ENCODE data around the gene SSH3.

SSH3 gene

DNA sequence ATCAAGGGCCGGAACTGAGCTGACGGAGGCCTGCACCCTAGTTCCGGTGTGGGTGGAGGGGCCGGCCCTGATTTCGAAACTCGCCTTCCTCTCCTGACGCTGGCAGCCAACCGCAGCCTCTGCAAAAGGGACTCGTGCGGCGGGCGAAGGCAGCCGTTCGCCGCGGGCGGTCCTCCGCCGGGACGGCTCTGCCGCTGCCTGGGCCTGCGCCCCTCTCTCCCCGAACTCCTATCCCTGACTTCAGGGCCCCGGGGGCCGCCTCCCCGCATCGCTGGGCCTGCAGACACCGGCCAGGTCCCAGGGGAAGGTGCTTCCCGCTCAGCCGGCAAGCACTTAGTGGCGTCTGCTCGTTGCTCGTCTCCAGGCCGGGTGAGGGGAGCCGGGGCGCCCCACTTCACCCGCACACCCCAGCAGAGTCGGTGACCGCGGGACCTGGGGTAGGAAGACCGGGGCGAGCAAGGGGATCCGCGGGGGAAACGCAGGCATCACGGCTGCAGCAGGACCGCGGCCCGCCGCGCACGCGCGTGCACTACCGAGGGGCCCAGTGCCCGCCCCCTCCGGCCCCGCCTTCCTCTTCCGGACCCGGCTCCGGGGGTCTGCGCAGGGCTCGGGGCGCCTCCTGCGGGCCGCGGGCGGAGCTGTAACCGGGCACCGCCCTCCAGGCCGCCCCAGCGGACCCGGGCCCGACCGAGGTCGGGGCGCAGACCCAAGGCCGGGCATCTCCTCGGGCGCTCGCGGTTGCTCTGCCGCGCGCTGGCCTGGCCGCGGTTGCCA is 14.7 kb upstream of the SSH3 start:
- H3K9me3 Mint-ChIP-seq, result no peaks in the 10 kb centered on the region
- H3K36me3 Mint-ChIP-seq (ENCODE audit: low read depth), result peaks cover 86% of the 10 kb centered on the region
- H3K27me3 Mint-ChIP-seq, result no peaks in the 10 kb centered on the region
- peak overlapping the region; percentile 98 for H3K27ac Mint-ChIP-seq
- H3K4me1 Mint-ChIP-seq (ENCODE audit: low read depth), result peaks cover 86% of the 10 kb centered on the region
- intact Hi-C loops (cut with micrococcal nuclease), result loop anchor here (1.0 to 10.0 kb wide), 5 partner anchors 11 to 216 kb away; partner anchors contain the start of genes CDK2AP2, PITPNM1 and SSH3
- peak overlapping the region; percentile 79 for H3K4me3 Mint-ChIP-seq

GRCh38 chr11:67289226-67289650 is 14.1 kb upstream of the SSH3 start, which contains the start of gene ANKRD13D:
Gene ANKRD13D (plus strand): TSS chr11:67289303. CDS start chr11:67289461, 158 bp downstream.
- H3K9me3 Mint-ChIP-seq, result no peaks in the 10 kb centered on the region
- peaks cover 86% of the 10 kb centered on the region for H3K36me3 Mint-ChIP-seq (ENCODE audit: low read depth)
- peak within 1 kb of the TSS; percentile 98 for H3K27ac Mint-ChIP-seq
- H3K4me1 Mint-ChIP-seq (ENCODE audit: low read depth), result peaks cover 85% of the 10 kb centered on the region
- intact Hi-C loops (cut with micrococcal nuclease), result loop anchor here (1.0 to 10.0 kb wide), 3 partner anchors 14 to 216 kb away; partner anchors contain the start of genes CDK2AP2, PITPNM1 and SSH3
- peak within 1 kb of the TSS; percentile 89 for H3K4me3 Mint-ChIP-seq
- H3K27me3 Mint-ChIP-seq, result no peaks in the 10 kb centered on the region

- no peaks in the 10 kb centered on the region for H3K9me3 Mint-ChIP-seq
- H3K27ac Mint-ChIP-seq, result peak overlapping the region; percentile 82
- peaks cover 86% of the 10 kb centered on the region for H3K36me3 Mint-ChIP-seq (ENCODE audit: low read depth)
- H3K4me3 Mint-ChIP-seq, result peak overlapping the region; percentile 89
- intact Hi-C loops (cut with micrococcal nuclease), result loop anchor here (1.0 to 10.0 kb wide), 3 partner anchors 13 to 215 kb away; partner anchors contain the start of genes CDK2AP2, PITPNM1 and SSH3
- no peaks in the 10 kb centered on the region for H3K27me3 Mint-ChIP-seq
- peaks cover 79% of the 10 kb centered on the region for H3K4me1 Mint-ChIP-seq (ENCODE audit: low read depth)
Measured at GRCh38 chr11:67289651-67290479, 13.5 kb upstream of the SSH3 start.

DNA sequence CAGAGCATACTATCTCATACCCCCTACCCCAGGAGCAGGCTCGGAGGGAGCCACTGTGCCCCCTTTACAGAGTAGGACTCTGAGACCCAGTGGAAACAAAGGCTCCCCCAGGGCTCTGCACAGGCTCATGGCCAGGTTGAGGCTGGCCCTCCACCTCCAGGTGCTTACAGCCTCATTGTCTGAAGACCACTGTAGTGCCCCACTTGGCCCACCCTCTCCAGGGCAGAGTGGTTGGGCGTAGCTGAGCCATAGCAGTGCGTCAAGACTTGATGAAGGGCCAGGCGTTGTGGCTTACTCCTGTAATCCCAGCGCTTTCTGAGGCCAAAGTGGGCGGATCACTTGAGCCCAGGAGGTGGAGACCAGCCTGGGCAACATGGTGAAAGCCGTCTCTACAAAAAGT is 12.5 kb upstream of the SSH3 start:
- intact Hi-C loops (cut with micrococcal nuclease), result no loop called here
- Mint-ChIP-seq H3K9me3 (no peaks in the 10 kb centered on the region), H3K27ac (peak overlapping the region; percentile 82), H3K4me1 (ENCODE audit: low read depth) (peaks cover 70% of the 10 kb centered on the region), H3K36me3 (ENCODE audit: low read depth) (peaks cover 86% of the 10 kb centered on the region), H3K27me3 (no peaks in the 10 kb centered on the region), H3K4me3 (no peak overlapping the region)

- Mint-ChIP-seq H3K4me1 (ENCODE audit: low read depth) (peaks cover 69% of the 10 kb centered on the region), H3K27me3 (no peaks in the 10 kb centered on the region), H3K36me3 (ENCODE audit: low read depth) (peaks cover 86% of the 10 kb centered on the region), H3K27ac (peak overlapping the region; percentile 82), H3K4me3 (no peak overlapping the region), H3K9me3 (no peaks in the 10 kb centered on the region)
- intact Hi-C loops (cut with micrococcal nuclease), result no loop called here
Measured at GRCh38 chr11:67291481-67292381, 11.6 kb upstream of the SSH3 start.

GRCh38 chr11:67292671-67293070 is 10.7 kb upstream of the SSH3 start:
- Mint-ChIP-seq H3K27me3 (no peaks in the 10 kb centered on the region), H3K4me1 (ENCODE audit: low read depth) (peaks cover 65% of the 10 kb centered on the region), H3K9me3 (no peaks in the 10 kb centered on the region), H3K27ac (no peak overlapping the region), H3K4me3 (no peak overlapping the region), H3K36me3 (ENCODE audit: low read depth) (peaks cover 86% of the 10 kb centered on the region)
- intact Hi-C loops (cut with micrococcal nuclease), result no loop called here

GRCh38 chr11:67293090-67293489 is 10.2 kb upstream of the SSH3 start:
- peaks cover 86% of the 10 kb centered on the region for H3K36me3 Mint-ChIP-seq (ENCODE audit: low read depth)
- no peak overlapping the region for H3K4me3 Mint-ChIP-seq
- H3K9me3 Mint-ChIP-seq, result no peaks in the 10 kb centered on the region
- no peak overlapping the region for H3K27ac Mint-ChIP-seq
- intact Hi-C loops (cut with micrococcal nuclease), result no loop called here
- no peaks in the 10 kb centered on the region for H3K27me3 Mint-ChIP-seq
- peaks cover 61% of the 10 kb centered on the region for H3K4me1 Mint-ChIP-seq (ENCODE audit: low read depth)

GRCh38 chr11:67295846-67296245 is 7.5 kb upstream of the SSH3 start:
- H3K9me3 Mint-ChIP-seq, result no peaks in the 10 kb centered on the region
- no peaks in the 10 kb centered on the region for H3K27me3 Mint-ChIP-seq
- intact Hi-C loops (cut with micrococcal nuclease), result no loop called here
- H3K27ac Mint-ChIP-seq, result no peak overlapping the region
- H3K4me3 Mint-ChIP-seq, result no peak overlapping the region
- H3K4me1 Mint-ChIP-seq (ENCODE audit: low read depth), result peaks cover 71% of the 10 kb centered on the region
- peaks cover 98% of the 10 kb centered on the region for H3K36me3 Mint-ChIP-seq (ENCODE audit: low read depth)

DNA sequence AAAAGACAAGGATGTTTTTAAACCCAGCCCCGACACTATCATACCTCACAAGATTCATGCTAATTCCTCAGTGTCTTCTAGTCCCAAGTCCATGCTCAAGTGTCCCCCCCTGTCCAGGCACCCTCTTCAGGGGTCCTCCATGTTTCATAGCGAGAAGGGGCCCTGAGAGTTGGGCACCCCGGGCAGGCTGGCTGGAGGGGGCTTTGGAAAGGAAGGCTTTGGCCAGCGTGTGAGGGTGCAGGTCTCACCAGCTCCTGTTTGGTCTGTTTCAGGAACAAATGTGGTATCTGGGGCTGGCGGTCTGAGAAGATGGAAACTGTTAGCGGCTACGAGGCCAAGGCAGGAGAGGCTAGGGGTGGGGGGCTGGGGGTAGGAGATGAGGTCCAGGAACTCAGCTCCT is 4.5 kb upstream of the SSH3 start:
- Mint-ChIP-seq H3K36me3 (ENCODE audit: low read depth) (peaks cover 91% of the 10 kb centered on the region), H3K27ac (no peak overlapping the region), H3K27me3 (no peaks in the 10 kb centered on the region), H3K4me1 (ENCODE audit: low read depth) (peaks cover 68% of the 10 kb centered on the region), H3K4me3 (no peak overlapping the region), H3K9me3 (no peaks in the 10 kb centered on the region)
- intact Hi-C loops (cut with micrococcal nuclease), result no loop called here

GRCh38 chr11:67299471-67300191 is 3.7 kb upstream of the SSH3 start:
- H3K4me3 Mint-ChIP-seq, result no peak overlapping the region
- no peaks in the 10 kb centered on the region for H3K9me3 Mint-ChIP-seq
- intact Hi-C loops (cut with micrococcal nuclease), result no loop called here
- peaks cover 84% of the 10 kb centered on the region for H3K36me3 Mint-ChIP-seq (ENCODE audit: low read depth)
- H3K27ac Mint-ChIP-seq, result no peak overlapping the region
- peaks cover 70% of the 10 kb centered on the region for H3K4me1 Mint-ChIP-seq (ENCODE audit: low read depth)
- H3K27me3 Mint-ChIP-seq, result no peaks in the 10 kb centered on the region

GRCh38 chr11:67300256-67300755 is 3.0 kb upstream of the SSH3 start:
- H3K9me3 Mint-ChIP-seq, result no peaks in the 10 kb centered on the region
- no peak overlapping the region for H3K27ac Mint-ChIP-seq
- H3K36me3 Mint-ChIP-seq (ENCODE audit: low read depth), result peaks cover 84% of the 10 kb centered on the region
- H3K4me1 Mint-ChIP-seq (ENCODE audit: low read depth), result peaks cover 77% of the 10 kb centered on the region
- H3K4me3 Mint-ChIP-seq, result no peak overlapping the region
- H3K27me3 Mint-ChIP-seq, result no peaks in the 10 kb centered on the region
- intact Hi-C loops (cut with micrococcal nuclease), result no loop called here

DNA sequence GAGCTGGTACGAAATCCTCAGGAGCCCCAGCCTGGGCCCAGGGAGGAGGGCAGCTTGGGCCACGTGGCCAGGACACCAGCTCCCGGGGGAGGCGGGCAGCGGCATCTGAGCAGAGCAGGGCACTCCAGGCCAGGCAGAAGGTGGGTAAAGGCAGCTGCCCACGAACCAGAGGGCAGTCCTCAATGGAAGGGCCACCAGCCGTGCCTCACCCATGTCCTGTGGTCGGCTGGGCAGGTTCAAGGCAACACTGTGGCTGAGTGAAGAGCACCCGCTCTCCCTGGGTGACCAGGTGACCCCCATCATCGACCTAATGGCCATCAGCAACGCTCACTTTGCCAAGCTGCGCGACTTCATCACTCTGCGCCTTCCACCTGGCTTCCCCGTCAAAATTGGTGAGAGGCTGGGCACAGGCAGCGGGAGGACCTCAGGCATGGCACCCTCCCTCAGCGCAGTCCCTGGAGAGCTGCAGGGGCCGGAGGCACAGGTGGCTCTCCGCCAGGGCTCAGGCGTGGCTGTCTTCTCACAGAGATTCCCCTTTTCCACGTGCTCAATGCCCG is 2.5 kb upstream of the SSH3 start:
- H3K27ac Mint-ChIP-seq, result no peak overlapping the region
- peaks cover 82% of the 10 kb centered on the region for H3K4me1 Mint-ChIP-seq (ENCODE audit: low read depth)
- intact Hi-C loops (cut with micrococcal nuclease), result no loop called here
- H3K27me3 Mint-ChIP-seq, result no peaks in the 10 kb centered on the region
- H3K36me3 Mint-ChIP-seq (ENCODE audit: low read depth), result peaks cover 84% of the 10 kb centered on the region
- H3K9me3 Mint-ChIP-seq, result no peaks in the 10 kb centered on the region
- no peak overlapping the region for H3K4me3 Mint-ChIP-seq

All from dendritic cell treated with granulocyte-macrophage colony-stimulating factor and Interleukin-4, amounts not matched to agents 40 ng/mL and 50 ng/mL, for 4 days (primary cell).